ENCODE results near the gene AGTPBP1.

AGTPBP1 gene

DNA sequence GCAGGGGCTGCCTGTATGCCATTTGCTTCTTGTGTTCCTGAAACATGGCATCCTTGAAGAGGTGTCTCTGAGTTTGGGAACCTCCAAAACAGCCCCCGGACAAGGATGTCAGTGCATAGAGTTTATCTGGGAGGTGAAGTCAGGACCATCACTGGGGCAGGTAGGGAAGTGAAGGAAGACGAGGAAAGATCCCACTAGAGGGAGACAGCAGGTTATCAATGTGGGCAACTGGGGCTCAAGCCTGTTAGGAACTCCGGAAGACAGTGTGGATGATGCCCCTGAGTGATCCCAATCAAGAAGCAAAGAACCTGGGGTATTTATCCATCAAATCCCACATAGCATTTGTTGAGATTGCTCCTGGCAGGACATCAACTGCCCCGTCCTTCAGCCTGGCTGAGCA lies 233.1 kb downstream of the AGTPBP1 start:
- Histone ChIP-seq H3K27ac (ENCODE audit: low read length) (no peak overlapping the region), H3K4me3 (ENCODE audit: low read length in 2 of 2) (no peak overlapping the region), H3K9ac (ENCODE audit: low read length in 2 of 2) (no peak overlapping the region)

DNA sequence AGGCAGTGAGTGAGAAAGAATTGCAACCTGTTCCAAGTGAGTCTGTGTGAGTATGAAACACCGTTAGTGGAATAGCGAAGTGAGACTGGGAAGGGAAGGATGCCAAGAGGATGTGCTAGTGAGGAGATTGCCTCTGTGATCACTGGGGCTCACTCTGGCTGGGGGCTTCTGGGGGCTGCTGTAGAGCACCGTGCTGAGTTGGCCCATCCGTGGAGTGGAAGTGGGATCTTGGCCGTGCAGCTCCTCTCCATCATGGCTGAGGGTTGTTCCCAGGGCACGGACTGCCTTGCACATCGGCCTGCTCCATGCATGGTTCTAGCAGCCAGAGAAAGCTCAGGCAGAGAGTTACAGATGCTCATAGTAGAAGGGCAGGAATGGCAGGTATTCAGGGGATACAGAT lies 236.1 kb downstream of the AGTPBP1 start:
- H3K4me1 ChIP-seq (ENCODE audit: control insufficient read depth, insufficient read depth, low read length): no peaks in the 10 kb centered on the region
- H3K27me3 ChIP-seq (ENCODE audit: control insufficient read depth in 1 of 2, insufficient read depth in 2 of 2, low read length in 2 of 2): peaks cover 0 to 2% of the 10 kb centered on the region in 2 donors
- H3K9ac ChIP-seq (ENCODE audit: low read length in 2 of 2): no peak overlapping the region
- H3K36me3 ChIP-seq (ENCODE audit: control insufficient read depth in 2 of 2, insufficient read depth in 2 of 2, low read length in 2 of 2): no peaks in the 10 kb centered on the region
- H3K4me3 ChIP-seq (ENCODE audit: low read length in 2 of 2): no peak overlapping the region
- H3K9me3 ChIP-seq (ENCODE audit: control insufficient read depth in 2 of 2, low read length in 2 of 2): no peaks in the 10 kb centered on the region
- no peak overlapping the region for H3K27ac ChIP-seq (ENCODE audit: low read length)

More for the DNA sequence above, 233.1 kb downstream of the AGTPBP1 start:
- Histone ChIP-seq H3K36me3 (ENCODE audit: control insufficient read depth in 2 of 2, insufficient read depth in 2 of 2, low read length in 2 of 2) (no peaks in the 10 kb centered on the region), H3K9me3 (ENCODE audit: control insufficient read depth in 2 of 2, low read length in 2 of 2) (no peaks in the 10 kb centered on the region), H3K4me1 (ENCODE audit: control insufficient read depth, insufficient read depth, low read length) (no peaks in the 10 kb centered on the region), H3K27me3 (ENCODE audit: control insufficient read depth in 1 of 2, insufficient read depth in 2 of 2, low read length in 2 of 2) (peaks cover 0 to 2% of the 10 kb centered on the region in 2 donors)

DNA sequence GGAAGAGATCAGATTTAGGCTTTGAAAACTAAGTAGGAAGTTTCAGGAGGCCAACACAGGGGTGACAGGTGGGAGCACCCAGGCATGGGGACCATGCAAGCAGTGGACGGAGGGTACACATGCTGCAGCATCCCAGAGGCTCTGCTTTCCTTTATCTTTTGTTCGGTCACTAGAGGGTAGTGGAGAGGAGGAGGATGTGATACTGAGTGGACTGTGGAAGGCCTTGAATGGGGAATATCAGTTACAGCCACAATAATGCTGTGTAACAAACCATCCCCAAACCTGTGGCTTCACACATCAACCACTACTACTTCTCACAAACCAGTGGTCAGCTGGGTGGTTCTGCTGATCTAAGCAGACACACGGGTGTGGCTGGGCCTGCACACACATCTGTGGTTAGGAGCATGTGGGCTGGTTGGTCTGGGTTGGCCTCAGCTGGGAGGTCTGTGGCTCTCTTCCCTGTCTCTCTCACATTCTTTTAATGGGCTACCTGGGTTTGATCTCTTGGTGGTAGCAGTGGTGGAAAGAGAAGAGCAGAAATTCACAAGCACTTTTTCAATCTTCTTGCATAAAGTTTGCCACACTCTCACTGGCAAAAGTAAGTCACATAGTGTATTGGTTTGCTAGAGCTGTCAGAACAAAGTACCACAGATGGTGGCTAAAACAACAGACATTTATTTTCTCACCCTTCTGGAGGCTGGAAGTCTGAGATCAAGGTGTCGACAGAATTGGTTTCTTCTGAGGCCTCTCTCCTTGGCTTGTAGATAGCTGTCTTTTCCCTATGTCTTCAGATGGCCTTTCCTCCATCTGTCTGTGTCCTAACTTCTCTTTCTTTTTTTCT lies 238.7 kb downstream of the AGTPBP1 start:
- Histone ChIP-seq H3K4me1 (ENCODE audit: control insufficient read depth, insufficient read depth, low read length) (no peaks in the 10 kb centered on the region), H3K36me3 (ENCODE audit: control insufficient read depth in 2 of 2, insufficient read depth in 2 of 2, low read length in 2 of 2) (no peaks in the 10 kb centered on the region), H3K27me3 (ENCODE audit: control insufficient read depth in 1 of 2, insufficient read depth in 2 of 2, low read length in 2 of 2) (no peaks in the 10 kb centered on the region), H3K4me3 (ENCODE audit: low read length in 2 of 2) (no peak overlapping the region), H3K27ac (ENCODE audit: low read length) (no peak overlapping the region), H3K9ac (ENCODE audit: low read length in 2 of 2) (no peak overlapping the region), H3K9me3 (ENCODE audit: control insufficient read depth in 2 of 2, low read length in 2 of 2) (peaks cover 2 to 4% of the 10 kb centered on the region in 2 donors)

DNA sequence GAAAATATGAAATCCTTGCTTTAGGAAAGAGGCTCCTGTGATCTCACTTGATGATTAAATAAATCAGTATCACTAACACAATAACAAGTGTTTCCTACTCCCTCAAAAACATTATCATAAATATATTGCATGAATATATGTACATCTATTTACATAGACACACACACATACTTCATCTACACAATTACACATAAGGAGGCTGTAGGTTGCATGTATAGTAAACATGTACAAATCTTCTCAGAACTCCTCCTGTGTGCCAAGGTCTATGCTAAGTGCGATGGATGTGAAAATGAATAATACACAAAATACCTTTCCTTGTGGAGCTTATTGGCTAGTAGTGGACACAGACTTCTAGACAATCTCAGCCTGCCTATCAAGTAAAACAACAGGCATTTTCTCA lies 239.9 kb downstream of the AGTPBP1 start:
- Histone ChIP-seq H3K36me3 (ENCODE audit: control insufficient read depth in 2 of 2, insufficient read depth in 2 of 2, low read length in 2 of 2) (no peaks in the 10 kb centered on the region), H3K4me1 (ENCODE audit: control insufficient read depth, insufficient read depth, low read length) (no peaks in the 10 kb centered on the region), H3K9me3 (ENCODE audit: control insufficient read depth in 2 of 2, low read length in 2 of 2) (peaks cover 2 to 4% of the 10 kb centered on the region in 2 donors), H3K27me3 (ENCODE audit: control insufficient read depth in 1 of 2, insufficient read depth in 2 of 2, low read length in 2 of 2) (no peaks in the 10 kb centered on the region), H3K27ac (ENCODE audit: low read length) (no peak overlapping the region), H3K4me3 (ENCODE audit: low read length in 2 of 2) (no peak overlapping the region), H3K9ac (ENCODE audit: low read length in 2 of 2) (no peak overlapping the region)

DNA sequence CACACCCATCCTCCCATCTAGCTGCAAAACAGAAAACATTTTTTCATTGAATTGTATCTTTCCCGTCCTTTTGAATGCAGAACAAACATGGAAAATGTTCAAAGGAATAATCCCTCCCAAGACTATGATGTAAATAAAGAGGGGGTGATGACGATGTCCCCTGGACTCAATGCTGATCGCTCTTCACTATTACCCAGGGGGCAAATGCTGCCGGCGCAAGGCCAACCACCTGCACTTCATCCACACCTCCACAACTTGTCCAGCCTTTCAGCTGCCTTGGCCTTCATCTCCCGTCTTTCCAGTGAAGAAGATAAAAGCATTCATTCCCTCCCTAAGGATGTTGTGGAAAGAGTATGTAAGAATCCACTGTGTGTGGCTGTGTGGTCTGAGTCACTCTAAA lies 240.3 kb downstream of the AGTPBP1 start:
- Histone ChIP-seq H3K27me3 (ENCODE audit: control insufficient read depth in 1 of 2, insufficient read depth in 2 of 2, low read length in 2 of 2) (no peaks in the 10 kb centered on the region), H3K4me1 (ENCODE audit: control insufficient read depth, insufficient read depth, low read length) (no peaks in the 10 kb centered on the region), H3K4me3 (ENCODE audit: low read length in 2 of 2) (no peak overlapping the region), H3K36me3 (ENCODE audit: control insufficient read depth in 2 of 2, insufficient read depth in 2 of 2, low read length in 2 of 2) (no peaks in the 10 kb centered on the region), H3K9ac (ENCODE audit: low read length in 2 of 2) (no peak overlapping the region), H3K27ac (ENCODE audit: low read length) (no peak overlapping the region), H3K9me3 (ENCODE audit: control insufficient read depth in 2 of 2, low read length in 2 of 2) (peaks cover 2 to 4% of the 10 kb centered on the region in 2 donors)
